HepG2 (cell line): Measurements from ENCODE around the gene SLC25A33. TPM values are rescaled to one million over a fixed set of nuclear protein-coding genes. Genes with fewer than 3 reads are reported as not detected.

Source experiments
- CC2D1A ChIP-seq: sonication (generic); formaldehyde crosslinking; IDR thresholded peaks from 2 replicates; pipeline ENCODE4 v1.8.1; 2023; ENCODE audit warnings: mild to moderate bottlenecking, missing genetic modification reagents
- CHCHD3 ChIP-seq: sonication (generic); formaldehyde crosslinking; IDR thresholded peaks from 2 replicates; pipeline ENCODE4 v1.8.0; 2022; ENCODE audit warnings: mild to moderate bottlenecking, missing genetic modification reagents, moderate library complexity
- FOXM1 ChIP-seq: sonication (generic); formaldehyde crosslinking; IDR thresholded peaks from 2 replicates; pipeline ENCODE4 v1.5.0; 2020; ENCODE audit warnings: missing genetic modification reagents
- FOXO1 ChIP-seq: sonication (generic); formaldehyde crosslinking; IDR thresholded peaks from 2 replicates; pipeline ENCODE4 v1.4.0; 2020; ENCODE audit warnings: missing genetic modification reagents
- GATAD1 ChIP-seq: IDR thresholded peaks from 2 replicates; pipeline ENCODE4 v1.6.1; 2016; ENCODE audit warnings: missing genetic modification reagents, missing compliant biosample characterization
- IKZF4 ChIP-seq: sonication (generic); formaldehyde crosslinking; IDR thresholded peaks from 2 replicates; pipeline ENCODE4 v1.5.1; 2020; ENCODE audit warnings: borderline replicate concordance, mild to moderate bottlenecking, low read depth, missing genetic modification reagents; ENCODE audit errors: not compliant biosample characterization
- KMT2B ChIP-seq: IDR thresholded peaks from 2 replicates; pipeline ENCODE4 v1.6.1; 2016; ENCODE audit warnings: missing genetic modification reagents, missing compliant biosample characterization
- MBD4 ChIP-seq: IDR thresholded peaks from 2 replicates; pipeline ENCODE4 v1.6.1; 2012; ENCODE audit warnings: low read length, inconsistent platforms, borderline replicate concordance
- MBNL3 ChIP-seq: fragments of 250-450 bp; sonication (Bioruptor Pico); conservative IDR thresholded peaks from 2 replicates; pipeline ENCODE4 v1.8.0; 2022; ENCODE audit warnings: mild to moderate bottlenecking, inconsistent platforms
- NCOR1 ChIP-seq: fragments of 200-600 bp; sonication (generic); IDR thresholded peaks from 2 replicates; pipeline ENCODE4 v1.7.0; 2017; ENCODE audit warnings: antibody characterized with exemption, low read length, borderline replicate concordance
- PITX1 ChIP-seq: sonication (generic); formaldehyde crosslinking; IDR thresholded peaks from 2 replicates; pipeline ENCODE4 v1.5.1; 2020; ENCODE audit warnings: mild to moderate bottlenecking, missing genetic modification reagents
- PLRG1 ChIP-seq: fragments of 450-650 bp; conservative IDR thresholded peaks from 2 replicates; pipeline ENCODE4 v1.6.1; 2016
- RBAK ChIP-seq: sonication (generic); formaldehyde crosslinking; IDR thresholded peaks from 2 replicates; pipeline ENCODE4 v1.5.1; 2020; ENCODE audit warnings: mild to moderate bottlenecking, missing genetic modification reagents
- SALL1 ChIP-seq: sonication (generic); formaldehyde crosslinking; IDR thresholded peaks from 2 replicates; pipeline ENCODE4 v1.8.0; 2022; ENCODE audit warnings: mild to moderate bottlenecking, missing genetic modification reagents
- SETDB1 ChIP-seq: sonication (generic); formaldehyde crosslinking; IDR thresholded peaks from 2 replicates; pipeline ENCODE4 v1.5.1; 2020; ENCODE audit warnings: missing genetic modification reagents, mild to moderate bottlenecking, borderline replicate concordance
- SMAD3 ChIP-seq: sonication (generic); formaldehyde crosslinking; IDR thresholded peaks from 2 replicates; pipeline ENCODE4 v1.4.0; 2020; ENCODE audit warnings: missing genetic modification reagents
- STAT5B ChIP-seq: sonication (generic); formaldehyde crosslinking; IDR thresholded peaks from 2 replicates; pipeline ENCODE4 v1.4.0; 2020; ENCODE audit warnings: missing genetic modification reagents
- TBP ChIP-seq: sonication (generic); formaldehyde crosslinking; IDR thresholded peaks from 2 replicates; pipeline ENCODE4 v1.5.0; 2020; ENCODE audit warnings: missing genetic modification reagents
- ZBTB8A ChIP-seq: sonication (generic); formaldehyde crosslinking; IDR thresholded peaks from 2 replicates; pipeline ENCODE4 v1.4.0; 2020; ENCODE audit warnings: mild to moderate bottlenecking, low read depth, missing genetic modification reagents, borderline replicate concordance
- ZNF121 ChIP-seq: sonication (generic); formaldehyde crosslinking; IDR thresholded peaks from 2 replicates; pipeline ENCODE4 v1.5.0; 2020; ENCODE audit warnings: mild to moderate bottlenecking, missing genetic modification reagents
- ZNF256 ChIP-seq: sonication (generic); formaldehyde crosslinking; conservative IDR thresholded peaks from 2 replicates; pipeline ENCODE4 v1.4.0; 2020; ENCODE audit warnings: missing genetic modification reagents
- polyA plus RNA-seq, 8 experiments: library from polyadenylated mRNA; depleted of rRNA in 3 of 8; stranded (reverse) in 7 of 8; unstranded in 1 of 8; fragments of >200 nt; fragmentation: Illumina TruSeq in 4 of 8; extraction: Trizol in 4 of 8; gene quantifications; 2 replicates each; pipeline versions ENCODE4 v1.2.1 to v1.2.3, GENCODE V29; 2011 to 2016; ENCODE audit warnings: low read depth in 4 of 8, missing spikeins in 1 of 8, mixed read lengths in 1 of 8; ENCODE audit not compliant: insufficient read depth in 1 of 8
- total RNA-seq, 5 experiments: library from RNA; depleted of rRNA; stranded (reverse); fragments of >200 nt; fragmentation: Illumina TruSeq; extraction: Trizol; gene quantifications; 2 replicates each; pipeline ENCODE4 v1.2.3, GENCODE V29; 2016; ENCODE audit warnings: low read depth in 1 of 5
- TF ChIP-seq, protein P1 (sequence below): sonication (generic); formaldehyde crosslinking; IDR thresholded peaks from 2 replicates; pipeline ENCODE4 v1.8.1; 2023; ENCODE audit warnings: missing genetic modification reagents, inconsistent platforms, borderline replicate concordance
- TF ChIP-seq, protein P2 (sequence below): sonication (generic); formaldehyde crosslinking; IDR thresholded peaks from 2 replicates; pipeline ENCODE4 v1.4.0; 2020; ENCODE audit warnings: missing genetic modification reagents
- TF ChIP-seq, protein P3 (sequence below): sonication (generic); formaldehyde crosslinking; IDR thresholded peaks from 2 replicates; pipeline ENCODE4 v1.4.0; 2020; ENCODE audit warnings: mild to moderate bottlenecking, missing genetic modification reagents
- TF ChIP-seq, protein P4 (sequence below): conservative IDR thresholded peaks from 2 replicates; pipeline ENCODE4 v1.6.1; 2018; ENCODE audit warnings: missing genetic modification reagents

Gene SLC25A33
- total and polyA plus RNA-seq, 2 of the 13 experiments (the other 11 are each of a cell fraction or from before 2014, with no cell fraction given) = 15.4 to 50.3 TPM

DNA sequence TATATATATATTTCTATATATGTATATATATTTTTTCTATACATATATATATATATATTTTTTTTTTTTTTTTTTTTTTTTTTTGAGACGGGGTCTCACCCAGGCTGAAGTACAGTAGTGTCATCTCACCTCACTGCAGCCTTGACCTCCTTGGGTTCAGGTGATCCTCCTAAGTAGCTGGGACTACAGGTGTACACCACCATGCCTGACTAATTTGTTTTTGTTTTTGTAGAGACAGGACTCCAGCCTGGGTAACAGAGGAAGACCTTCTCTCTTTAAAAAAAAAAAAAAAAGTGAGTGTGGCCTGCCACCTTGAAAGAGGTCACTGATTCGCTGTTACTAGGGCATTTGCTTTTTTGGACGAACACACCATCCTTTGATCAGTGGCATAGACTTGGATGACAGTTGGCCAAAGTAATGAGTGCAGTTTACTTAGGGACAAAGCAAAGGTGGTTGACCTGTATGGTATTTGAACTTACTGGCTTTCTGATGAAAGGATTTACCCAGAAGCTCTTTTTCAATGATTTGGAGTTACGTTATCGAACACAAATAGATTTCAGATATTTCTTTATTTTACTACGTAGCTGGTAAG lies 10.8 kb downstream of the SLC25A33 start (continued):
- TF ChIP-seq, protein P1, sequence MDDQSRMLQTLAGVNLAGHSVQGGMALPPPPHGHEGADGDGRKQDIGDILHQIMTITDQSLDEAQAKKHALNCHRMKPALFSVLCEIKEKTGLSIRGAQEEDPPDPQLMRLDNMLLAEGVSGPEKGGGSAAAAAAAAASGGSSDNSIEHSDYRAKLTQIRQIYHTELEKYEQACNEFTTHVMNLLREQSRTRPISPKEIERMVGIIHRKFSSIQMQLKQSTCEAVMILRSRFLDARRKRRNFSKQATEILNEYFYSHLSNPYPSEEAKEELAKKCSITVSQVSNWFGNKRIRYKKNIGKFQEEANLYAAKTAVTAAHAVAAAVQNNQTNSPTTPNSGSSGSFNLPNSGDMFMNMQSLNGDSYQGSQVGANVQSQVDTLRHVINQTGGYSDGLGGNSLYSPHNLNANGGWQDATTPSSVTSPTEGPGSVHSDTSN (CRISPR knock-in tag) = no peak
- TF ChIP-seq ZBTB8A = no peak
- TF ChIP-seq MBNL3 = no peak
- TF ChIP-seq CC2D1A = no peak
- TF ChIP-seq PLRG1 = no peak
- TF ChIP-seq KMT2B (CRISPR knock-in tag) = no peak
- TF ChIP-seq TBP (CRISPR knock-in tag) = no peak
- peak; percentile 94 for TF ChIP-seq PITX1 (CRISPR knock-in tag)
- 0 out of 2 replicates have a peak, but pooled peaks have one; percentile 21 for TF ChIP-seq ZNF121
- TF ChIP-seq MBD4 = no peak
- no peak for TF ChIP-seq SETDB1 (CRISPR knock-in tag)
- TF ChIP-seq STAT5B (CRISPR knock-in tag) = no peak
- peak; percentile 91 for TF ChIP-seq SMAD3 (CRISPR knock-in tag)
- peak; percentile 92 for TF ChIP-seq FOXO1
- peak; percentile 94 for TF ChIP-seq FOXM1 (CRISPR knock-in tag)
- no peak for TF ChIP-seq CHCHD3 (CRISPR knock-in tag)
- no peak for TF ChIP-seq RBAK
- TF ChIP-seq, protein P2, sequence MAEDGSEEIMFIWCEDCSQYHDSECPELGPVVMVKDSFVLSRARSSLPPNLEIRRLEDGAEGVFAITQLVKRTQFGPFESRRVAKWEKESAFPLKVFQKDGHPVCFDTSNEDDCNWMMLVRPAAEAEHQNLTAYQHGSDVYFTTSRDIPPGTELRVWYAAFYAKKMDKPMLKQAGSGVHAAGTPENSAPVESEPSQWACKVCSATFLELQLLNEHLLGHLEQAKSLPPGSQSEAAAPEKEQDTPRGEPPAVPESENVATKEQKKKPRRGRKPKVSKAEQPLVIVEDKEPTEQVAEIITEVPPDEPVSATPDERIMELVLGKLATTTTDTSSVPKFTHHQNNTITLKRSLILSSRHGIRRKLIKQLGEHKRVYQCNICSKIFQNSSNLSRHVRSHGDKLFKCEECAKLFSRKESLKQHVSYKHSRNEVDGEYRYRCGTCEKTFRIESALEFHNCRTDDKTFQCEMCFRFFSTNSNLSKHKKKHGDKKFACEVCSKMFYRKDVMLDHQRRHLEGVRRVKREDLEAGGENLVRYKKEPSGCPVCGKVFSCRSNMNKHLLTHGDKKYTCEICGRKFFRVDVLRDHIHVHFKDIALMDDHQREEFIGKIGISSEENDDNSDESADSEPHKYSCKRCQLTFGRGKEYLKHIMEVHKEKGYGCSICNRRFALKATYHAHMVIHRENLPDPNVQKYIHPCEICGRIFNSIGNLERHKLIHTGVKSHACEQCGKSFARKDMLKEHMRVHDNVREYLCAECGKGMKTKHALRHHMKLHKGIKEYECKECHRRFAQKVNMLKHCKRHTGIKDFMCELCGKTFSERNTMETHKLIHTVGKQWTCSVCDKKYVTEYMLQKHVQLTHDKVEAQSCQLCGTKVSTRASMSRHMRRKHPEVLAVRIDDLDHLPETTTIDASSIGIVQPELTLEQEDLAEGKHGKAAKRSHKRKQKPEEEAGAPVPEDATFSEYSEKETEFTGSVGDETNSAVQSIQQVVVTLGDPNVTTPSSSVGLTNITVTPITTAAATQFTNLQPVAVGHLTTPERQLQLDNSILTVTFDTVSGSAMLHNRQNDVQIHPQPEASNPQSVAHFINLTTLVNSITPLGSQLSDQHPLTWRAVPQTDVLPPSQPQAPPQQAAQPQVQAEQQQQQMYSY (CRISPR knock-in tag) = no peak
- TF ChIP-seq NCOR1 = peak; percentile 87
- no peak for TF ChIP-seq ZNF256 (CRISPR knock-in tag)
- 0 out of 2 replicates have a peak, but pooled peaks have one; percentile 40 for TF ChIP-seq GATAD1
- TF ChIP-seq, protein P3, sequence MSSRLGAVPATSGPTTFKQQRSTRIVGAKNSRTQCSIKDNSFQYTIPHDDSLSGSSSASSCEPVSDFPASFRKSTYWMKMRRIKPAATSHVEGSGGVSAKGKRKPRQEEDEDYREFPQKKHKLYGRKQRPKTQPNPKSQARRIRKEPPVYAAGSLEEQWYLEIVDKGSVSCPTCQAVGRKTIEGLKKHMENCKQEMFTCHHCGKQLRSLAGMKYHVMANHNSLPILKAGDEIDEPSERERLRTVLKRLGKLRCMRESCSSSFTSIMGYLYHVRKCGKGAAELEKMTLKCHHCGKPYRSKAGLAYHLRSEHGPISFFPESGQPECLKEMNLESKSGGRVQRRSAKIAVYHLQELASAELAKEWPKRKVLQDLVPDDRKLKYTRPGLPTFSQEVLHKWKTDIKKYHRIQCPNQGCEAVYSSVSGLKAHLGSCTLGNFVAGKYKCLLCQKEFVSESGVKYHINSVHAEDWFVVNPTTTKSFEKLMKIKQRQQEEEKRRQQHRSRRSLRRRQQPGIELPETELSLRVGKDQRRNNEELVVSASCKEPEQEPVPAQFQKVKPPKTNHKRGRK (CRISPR knock-in tag) = no peak
- TF ChIP-seq SALL1 (CRISPR knock-in tag) = peak; percentile 83; the same call in 1 of the 2 replicates
- TF ChIP-seq, protein P4, sequence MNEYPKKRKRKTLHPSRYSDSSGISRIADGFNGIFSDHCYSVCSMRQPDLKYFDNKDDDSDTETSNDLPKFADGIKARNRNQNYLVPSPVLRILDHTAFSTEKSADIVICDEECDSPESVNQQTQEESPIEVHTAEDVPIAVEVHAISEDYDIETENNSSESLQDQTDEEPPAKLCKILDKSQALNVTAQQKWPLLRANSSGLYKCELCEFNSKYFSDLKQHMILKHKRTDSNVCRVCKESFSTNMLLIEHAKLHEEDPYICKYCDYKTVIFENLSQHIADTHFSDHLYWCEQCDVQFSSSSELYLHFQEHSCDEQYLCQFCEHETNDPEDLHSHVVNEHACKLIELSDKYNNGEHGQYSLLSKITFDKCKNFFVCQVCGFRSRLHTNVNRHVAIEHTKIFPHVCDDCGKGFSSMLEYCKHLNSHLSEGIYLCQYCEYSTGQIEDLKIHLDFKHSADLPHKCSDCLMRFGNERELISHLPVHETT = peak; percentile 56; the same call in 1 of the 2 replicates
- no peak for TF ChIP-seq IKZF4 (CRISPR knock-in tag)
